Erythroblast (primary cell): ENCODE measurements around the gene LY6G6D.

Source experiments
- DNase-seq, 2 experiments: peaks; one replicate each; lab custom pipeline; 2025; lab: John Stamatoyannopoulos, UW
- GATA1 ChIP-seq: IDR thresholded peaks from 2 replicates; pipeline ENCODE4 v1.6.1; 2011; ENCODE audit warnings: low read depth, mild to moderate bottlenecking, control low read depth, low read length, moderate library complexity
- POLR2A ChIP-seq: IDR thresholded peaks from 2 replicates; pipeline ENCODE4 v1.6.1; 2011; ENCODE audit warnings: mild to moderate bottlenecking, low read length

LY6G6D gene

GRCh38 chr6:31740397-31741223, 25.5 kb downstream of the LY6G6D start:
- DNase-seq = no peak
- TF ChIP-seq POLR2A (no peak), GATA1 (no peak)

GRCh38 chr6:31741815-31742214, 26.7 kb downstream of the LY6G6D start:
- no peak for TF ChIP-seq POLR2A
- TF ChIP-seq GATA1 = no peak
- DNase-seq = no peak

- no peak for DNase-seq
- no peak for TF ChIP-seq GATA1
- TF ChIP-seq POLR2A = no peak
Observed at GRCh38 chr6:31742894-31743293, 27.7 kb downstream of the LY6G6D start.

GRCh38 chr6:31744422-31744821, 29.3 kb downstream of the LY6G6D start:
- no peak for TF ChIP-seq GATA1
- no peak for TF ChIP-seq POLR2A
- DNase-seq = no peak

- no peak for DNase-seq
- TF ChIP-seq GATA1 (no peak), POLR2A (no peak)
Observed at GRCh38 chr6:31749301-31750036, 34.3 kb downstream of the LY6G6D start.

- no peak for TF ChIP-seq GATA1
- no peak for TF ChIP-seq POLR2A
- DNase-seq = no peak
Observed at GRCh38 chr6:31750411-31751022, 35.4 kb downstream of the LY6G6D start.

- TF ChIP-seq POLR2A = no peak
- no peak for TF ChIP-seq GATA1
- no peak for DNase-seq
Observed at GRCh38 chr6:31752739-31753319, 37.7 kb downstream of the LY6G6D start.

- no peak for DNase-seq
- TF ChIP-seq GATA1 = no peak
- TF ChIP-seq POLR2A = no peak
Observed at GRCh38 chr6:31758281-31758680, 43.1 kb downstream of the LY6G6D start.

GRCh38 chr6:31760790-31761189, 45.6 kb downstream of the LY6G6D start:
- no peak for TF ChIP-seq GATA1
- no peak for TF ChIP-seq POLR2A
- no peak for DNase-seq

- TF ChIP-seq POLR2A (no peak), GATA1 (no peak)
- DNase-seq = no peak
Observed at GRCh38 chr6:31761343-31761742, 46.2 kb downstream of the LY6G6D start.

GRCh38 chr6:31762356-31762755, 47.2 kb downstream of the LY6G6D start, which contains the start of gene SAPCD1:
TSS of gene SAPCD1 (plus strand) at chr6:31762656. CDS start at chr6:31763055, 399 bp downstream.
- no peak for TF ChIP-seq GATA1
- no peak for DNase-seq

- no peak for TF ChIP-seq POLR2A
- no peak for TF ChIP-seq GATA1
Observed at GRCh38 chr6:31762878-31763618, 47.9 kb downstream of the LY6G6D start.

GRCh38 chr6:31763619-31763940, 48.4 kb downstream of the LY6G6D start:
- TF ChIP-seq GATA1 (no peak), POLR2A (no peak)
- no peak for DNase-seq

More at GRCh38 chr6:31762878-31763618, 47.9 kb downstream of the LY6G6D start:
- DNase-seq = no peak
